Endothelial cell of hepatic sinusoid (primary cell): ENCODE data around the gene C17orf50.

ENCODE experiments used
- in situ Hi-C: cut with HindIII; loops from 2 replicates; pipeline ENCODE4 v1.10.0; 2017; ENCODE audit warnings: low sequenced_read_pairs

C17orf50 gene

DNA sequence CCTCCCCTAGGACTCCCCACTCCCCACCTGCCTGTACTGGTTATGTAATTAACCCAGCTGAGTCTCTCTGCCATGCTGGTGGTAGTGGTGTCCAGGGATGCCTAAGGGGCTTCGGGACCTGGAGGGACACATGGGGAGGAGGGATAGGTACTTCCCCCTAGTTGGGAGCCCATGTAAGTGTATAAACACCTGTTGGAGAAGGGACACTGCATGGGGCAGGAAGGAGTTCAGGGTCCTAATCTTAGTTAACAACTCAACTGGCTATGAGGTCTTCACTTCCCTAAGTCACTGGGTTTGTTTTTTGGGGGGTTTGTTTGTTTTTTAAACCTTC lies 27.9 kb upstream of the C17orf50 start:
- in situ Hi-C loops, result loop anchor here (5.0 to 25.0 kb wide), 2 partner anchors 125 to 420 kb away; no protein-coding TSS in a partner anchor

DNA sequence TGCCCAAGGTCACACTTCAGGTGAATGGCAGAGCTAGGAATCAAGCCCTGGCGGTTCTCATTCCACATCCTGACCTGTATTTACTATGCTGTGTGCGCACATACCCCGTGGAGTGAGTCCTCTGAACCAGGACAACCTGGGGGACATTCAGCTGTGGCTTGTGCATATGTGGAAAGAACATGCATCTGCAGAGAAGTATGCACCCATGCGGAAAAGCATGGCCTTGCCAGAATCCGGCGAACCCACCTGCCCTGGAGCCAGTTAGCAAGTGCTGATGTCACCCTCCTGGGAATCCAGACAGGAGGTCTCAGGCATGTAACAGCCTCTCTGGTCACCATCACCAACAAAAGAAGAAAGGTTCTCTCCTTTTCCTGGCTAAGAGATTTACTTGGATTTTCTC lies 27.3 kb upstream of the C17orf50 start:
- in situ Hi-C loops, result loop anchor here (5.0 to 25.0 kb wide), 2 partner anchors 126 to 421 kb away; no protein-coding TSS in a partner anchor

DNA sequence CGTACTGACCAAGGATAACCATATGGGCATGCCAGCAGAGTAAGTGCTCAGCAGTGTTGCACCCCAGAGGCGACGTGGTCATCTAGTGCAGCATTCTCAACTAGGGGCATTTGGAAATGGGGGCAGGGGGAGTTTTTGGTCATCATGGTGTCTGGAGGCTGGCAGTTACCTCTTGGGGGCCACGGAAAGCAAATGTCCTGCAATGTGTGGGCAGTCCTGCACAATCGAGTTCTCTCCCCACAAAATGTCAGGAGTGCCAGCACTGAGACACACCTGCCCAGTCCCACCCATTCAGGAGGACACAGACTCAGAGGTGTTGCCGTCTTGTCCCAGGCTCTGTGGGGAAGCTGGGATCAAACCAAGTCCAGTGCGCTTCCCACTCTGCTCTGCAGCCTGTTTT lies 26.3 kb upstream of the C17orf50 start:
- in situ Hi-C loops, result loop anchor here (5.0 to 25.0 kb wide), 2 partner anchors 127 to 422 kb away; no protein-coding TSS in a partner anchor

DNA sequence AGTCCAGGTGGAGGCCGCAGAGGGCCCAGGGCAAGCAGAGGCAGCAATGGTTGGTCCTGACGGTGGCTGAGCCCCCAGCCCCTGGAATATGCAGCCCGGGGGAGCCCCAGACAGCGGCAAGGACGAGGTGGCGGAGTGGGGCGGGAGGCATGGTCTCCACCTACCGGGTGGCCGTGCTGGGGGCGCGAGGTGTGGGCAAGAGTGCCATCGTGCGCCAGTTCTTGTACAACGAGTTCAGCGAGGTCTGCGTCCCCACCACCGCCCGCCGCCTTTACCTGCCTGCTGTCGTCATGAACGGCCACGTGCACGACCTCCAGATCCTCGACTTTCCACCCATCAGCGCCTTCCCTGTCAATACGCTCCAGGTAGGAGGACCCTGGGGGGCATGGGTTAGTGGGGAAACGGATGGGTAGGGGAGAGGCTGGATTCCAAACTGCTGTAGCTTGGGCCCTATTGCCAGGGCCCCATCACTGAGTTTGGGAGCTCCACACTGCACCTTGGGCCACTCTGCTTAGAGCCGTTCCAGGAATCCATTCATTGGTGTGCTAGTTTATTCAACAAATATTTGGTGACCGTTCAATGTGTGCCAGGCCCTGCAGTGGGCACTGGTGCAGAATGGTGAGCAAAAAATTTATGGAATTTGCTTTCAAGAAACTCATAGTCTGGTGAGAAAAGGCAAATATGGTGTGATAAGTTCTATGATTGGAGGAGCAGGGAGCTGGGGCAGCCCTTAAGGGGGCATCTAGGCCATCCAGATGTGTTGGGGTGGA lies 25.5 kb upstream of the C17orf50 start:
- in situ Hi-C loops, result loop anchor here (25.0 kb wide), 1 partner anchor 423 kb away; no protein-coding TSS in a partner anchor

DNA sequence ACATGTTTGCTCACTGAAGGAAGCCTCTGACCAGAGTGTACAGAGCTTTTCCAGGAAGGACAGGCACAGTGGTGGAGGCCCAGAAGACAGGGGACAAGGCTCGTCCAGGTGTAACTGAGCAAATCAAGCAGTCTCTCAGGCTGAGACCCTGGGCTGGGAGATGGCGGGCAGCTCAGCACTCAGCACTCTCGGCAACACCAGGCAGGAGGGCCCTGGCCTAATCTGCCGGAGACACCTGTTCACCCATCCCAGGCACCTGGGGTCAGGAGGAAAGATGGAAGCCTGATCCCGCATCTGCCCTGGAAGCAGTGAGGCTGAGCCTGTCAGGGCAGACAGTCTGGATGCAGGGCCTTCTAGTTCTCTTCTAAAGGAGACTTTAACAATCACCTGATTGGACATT lies 24.5 kb upstream of the C17orf50 start:
- in situ Hi-C loops, result loop anchor here (25.0 kb wide), 1 partner anchor 424 kb away; no protein-coding TSS in a partner anchor

DNA sequence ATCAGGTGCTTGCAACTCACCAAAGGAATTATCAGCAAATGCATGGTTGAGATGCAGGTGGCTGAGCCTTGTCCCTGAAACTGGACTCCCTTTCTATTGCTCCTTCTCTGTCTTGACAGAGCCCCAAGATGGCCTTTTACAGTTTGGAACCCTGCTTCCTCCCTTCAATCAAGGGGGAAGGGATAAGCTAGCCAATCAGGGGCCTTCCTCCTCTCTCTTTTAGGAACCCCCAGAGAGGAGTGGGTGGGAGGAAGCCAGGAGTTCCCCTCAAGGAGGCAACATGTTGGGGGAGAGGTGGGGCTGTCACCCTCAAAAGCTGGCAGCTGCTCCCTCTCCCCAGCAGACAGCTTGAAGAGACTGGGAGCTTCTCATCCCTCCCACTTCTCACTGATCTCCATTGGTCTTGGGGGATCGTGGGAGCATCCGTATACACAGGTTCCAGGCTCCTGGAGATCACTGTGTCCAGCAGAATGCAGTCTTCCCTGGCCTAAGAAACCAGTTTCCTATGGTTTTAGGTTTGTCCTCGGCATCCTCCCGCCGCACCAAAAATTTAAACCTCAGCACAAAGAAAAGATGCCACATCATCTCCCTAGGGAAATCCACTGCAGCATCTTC lies 22.1 kb upstream of the C17orf50 start:
- in situ Hi-C loops, result loop anchor here (25.0 kb wide), 1 partner anchor 426 kb away; no protein-coding TSS in a partner anchor

DNA sequence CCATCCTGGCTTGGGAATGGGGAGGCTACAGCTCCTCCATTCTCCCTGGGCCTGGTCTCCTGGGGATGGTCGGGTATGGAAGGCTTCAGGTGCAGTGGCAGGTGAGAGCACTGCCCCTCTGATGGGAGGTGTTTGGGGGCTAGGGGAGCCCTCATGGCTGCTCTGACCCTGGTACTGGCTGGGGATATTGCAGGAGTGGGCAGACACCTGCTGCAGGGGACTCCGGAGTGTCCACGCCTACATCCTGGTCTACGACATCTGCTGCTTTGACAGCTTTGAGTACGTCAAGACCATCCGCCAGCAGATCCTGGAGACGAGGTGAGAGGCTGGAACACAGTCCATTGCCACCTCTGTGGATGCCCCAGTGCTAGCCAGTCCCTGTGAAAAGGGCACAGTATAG lies 20.5 kb upstream of the C17orf50 start:
- in situ Hi-C loops, result loop anchor here (25.0 kb wide), 1 partner anchor 428 kb away; no protein-coding TSS in a partner anchor

DNA sequence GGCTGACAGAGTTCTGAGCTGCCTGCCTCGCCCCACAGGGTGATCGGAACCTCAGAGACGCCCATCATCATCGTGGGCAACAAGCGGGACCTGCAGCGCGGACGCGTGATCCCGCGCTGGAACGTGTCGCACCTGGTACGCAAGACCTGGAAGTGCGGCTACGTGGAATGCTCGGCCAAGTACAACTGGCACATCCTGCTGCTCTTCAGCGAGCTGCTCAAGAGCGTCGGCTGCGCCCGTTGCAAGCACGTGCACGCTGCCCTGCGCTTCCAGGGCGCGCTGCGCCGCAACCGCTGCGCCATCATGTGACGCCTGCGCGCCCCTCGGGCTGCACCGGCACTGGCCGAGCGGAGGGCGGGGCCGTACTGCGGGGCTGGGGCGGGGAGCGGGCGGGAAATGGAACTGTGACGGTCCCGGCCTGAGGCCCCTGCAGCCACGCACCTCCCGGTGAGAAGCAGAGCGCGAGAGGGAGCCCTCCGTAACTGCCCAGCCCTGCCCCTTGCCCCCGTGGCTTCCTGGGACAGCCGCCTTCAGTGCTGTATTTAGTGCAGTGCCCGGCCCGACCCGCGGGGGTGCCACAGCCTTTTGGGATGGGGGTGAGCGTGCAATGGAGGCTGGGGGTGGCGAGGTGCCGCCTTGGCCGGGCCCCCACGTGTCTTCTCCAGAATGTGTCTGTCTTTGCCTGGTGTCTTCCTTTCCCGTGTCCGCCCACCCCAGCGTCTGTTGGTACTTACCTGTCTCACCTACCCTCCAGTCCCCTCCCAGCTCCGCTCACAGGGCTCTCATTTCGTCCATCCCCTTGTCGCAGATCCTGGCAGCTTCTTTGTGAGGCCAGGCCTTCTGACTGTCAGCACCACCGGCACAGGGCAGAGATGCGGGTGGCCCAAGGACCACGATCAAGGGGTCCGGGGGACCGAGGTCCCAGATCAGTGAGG lies 19.4 kb upstream of the C17orf50 start:
- in situ Hi-C loops, result loop anchor here (25.0 kb wide), 1 partner anchor 429 kb away; no protein-coding TSS in a partner anchor

DNA sequence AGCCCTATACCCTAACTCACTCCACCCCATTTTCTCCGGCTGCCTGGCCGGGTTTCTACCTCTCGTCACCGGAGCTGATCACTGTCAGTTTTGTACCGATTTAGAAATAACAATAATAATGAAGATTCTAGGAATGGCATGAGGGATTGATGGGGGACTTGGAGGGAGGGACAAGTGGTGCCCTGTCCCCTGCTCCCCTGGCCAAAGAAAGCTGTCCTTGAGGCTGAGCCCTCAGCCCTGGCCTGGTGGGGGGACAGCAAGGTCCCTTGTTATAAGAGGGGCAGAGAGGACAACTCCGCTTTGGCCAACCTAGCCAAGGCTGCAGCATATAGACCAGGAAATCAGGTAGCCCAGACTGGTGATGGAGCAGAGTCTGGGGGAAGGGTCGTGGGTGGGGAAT lies 18.2 kb upstream of the C17orf50 start:
- in situ Hi-C loops, result loop anchor here (25.0 kb wide), 1 partner anchor 430 kb away; no protein-coding TSS in a partner anchor

DNA sequence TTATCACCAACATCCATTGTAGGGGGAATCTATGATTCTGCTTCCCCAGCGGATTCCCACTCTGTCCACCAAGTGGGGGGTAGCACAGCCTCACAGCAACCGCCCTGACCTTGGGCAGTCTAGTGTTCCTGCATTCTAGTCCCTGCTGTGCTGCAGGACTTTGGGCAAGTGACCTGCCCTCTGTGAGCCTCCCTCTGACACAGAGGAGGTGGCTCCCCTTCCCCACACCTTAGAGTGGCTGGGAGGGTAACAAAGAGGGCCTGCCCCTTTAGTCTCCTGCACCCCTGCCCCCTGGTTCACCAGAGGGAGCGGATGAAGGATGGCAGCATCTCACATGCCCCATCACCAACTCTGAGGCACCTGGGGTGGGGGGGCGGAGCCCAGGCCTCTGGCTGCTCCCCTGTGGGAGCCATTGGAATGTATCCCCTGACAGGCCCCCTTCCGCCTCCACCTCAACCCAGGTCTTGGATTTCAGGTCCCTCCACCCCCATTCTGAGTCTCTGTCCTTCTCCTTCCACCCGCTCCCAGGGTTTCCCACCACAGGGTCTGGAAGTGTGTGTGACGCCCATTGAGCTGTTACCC lies 17.7 kb upstream of the C17orf50 start:
- in situ Hi-C loops, result loop anchor here (25.0 kb wide), 1 partner anchor 431 kb away; no protein-coding TSS in a partner anchor

DNA sequence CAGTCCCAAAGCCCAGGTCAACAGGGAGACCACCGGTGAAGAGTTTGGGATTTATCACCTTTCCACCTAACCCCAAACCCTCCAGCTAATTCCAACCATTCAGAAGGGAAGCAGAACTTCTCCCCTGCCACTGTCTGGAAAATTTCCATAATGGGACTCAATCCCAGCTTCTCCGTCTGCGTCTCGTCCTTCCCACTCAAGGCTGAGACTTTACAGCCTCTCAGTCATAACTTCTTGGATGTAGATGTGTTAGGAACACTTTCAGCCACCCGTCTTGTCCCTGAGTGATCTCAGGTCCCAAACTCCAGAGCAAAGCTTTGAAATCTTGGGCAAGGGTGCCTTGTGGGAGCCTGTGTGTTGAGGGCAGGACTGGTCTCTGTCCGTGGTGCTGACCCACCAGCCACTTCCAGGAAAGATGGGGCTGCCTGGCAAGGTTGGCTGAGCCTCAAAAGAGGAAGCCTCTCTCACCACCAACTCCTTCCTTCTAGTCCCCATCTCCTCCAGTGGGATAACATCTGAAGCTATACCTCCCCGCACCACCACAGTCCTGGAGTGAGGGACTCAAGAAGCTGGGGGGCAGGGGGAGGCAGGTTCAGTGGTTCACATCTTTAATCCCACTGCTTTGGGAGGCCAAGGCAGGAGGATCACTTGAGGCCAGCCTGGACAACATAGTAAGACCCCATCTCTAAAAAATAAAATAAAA lies 16.9 kb upstream of the C17orf50 start:
- in situ Hi-C loops, result loop anchor here (25.0 kb wide), 1 partner anchor 431 kb away; no protein-coding TSS in a partner anchor

DNA sequence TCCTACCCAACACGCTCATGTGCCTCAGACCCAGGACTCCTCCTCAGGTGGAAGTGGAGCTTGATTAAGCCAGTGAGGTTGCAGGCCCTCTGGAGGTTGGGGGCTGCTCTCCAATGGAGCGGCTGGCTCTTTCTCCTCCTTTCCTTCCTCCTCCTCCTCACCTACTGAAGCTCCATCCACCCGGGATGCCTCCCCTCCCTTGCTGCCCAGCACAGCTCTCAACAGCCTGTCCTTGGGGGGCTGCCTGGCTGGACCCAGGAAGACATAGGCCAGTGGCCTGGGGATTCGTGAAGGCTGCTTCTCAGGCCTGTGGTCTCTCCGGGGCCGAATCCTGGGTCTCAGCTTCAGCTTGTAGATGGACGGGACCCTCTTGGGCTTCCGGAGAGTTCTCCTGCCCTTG lies 15.9 kb upstream of the C17orf50 start:
- in situ Hi-C loops, result loop anchor here (25.0 kb wide), 1 partner anchor 433 kb away; no protein-coding TSS in a partner anchor

DNA sequence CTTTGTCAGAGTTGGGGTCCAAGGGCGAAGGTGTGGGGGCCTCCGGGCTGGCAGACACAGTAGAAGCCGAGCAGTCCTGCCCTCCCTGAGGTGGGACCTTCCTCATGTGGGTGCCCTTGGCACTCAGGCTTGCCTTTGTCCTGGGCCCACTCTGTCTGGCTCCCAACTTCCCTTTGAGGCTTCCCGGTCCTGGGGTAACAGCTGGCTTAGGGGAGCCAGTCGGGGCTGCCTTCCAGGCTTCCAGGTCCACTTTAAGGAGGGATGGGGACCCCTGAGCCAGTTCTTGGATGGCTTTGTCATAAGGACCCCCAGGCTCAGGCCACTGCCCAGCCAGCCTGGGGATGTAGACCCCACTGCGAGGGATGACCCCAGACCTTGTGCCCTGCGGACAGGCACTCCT lies 15.4 kb upstream of the C17orf50 start:
- in situ Hi-C loops, result loop anchor here (25.0 kb wide), 1 partner anchor 433 kb away; no protein-coding TSS in a partner anchor

DNA sequence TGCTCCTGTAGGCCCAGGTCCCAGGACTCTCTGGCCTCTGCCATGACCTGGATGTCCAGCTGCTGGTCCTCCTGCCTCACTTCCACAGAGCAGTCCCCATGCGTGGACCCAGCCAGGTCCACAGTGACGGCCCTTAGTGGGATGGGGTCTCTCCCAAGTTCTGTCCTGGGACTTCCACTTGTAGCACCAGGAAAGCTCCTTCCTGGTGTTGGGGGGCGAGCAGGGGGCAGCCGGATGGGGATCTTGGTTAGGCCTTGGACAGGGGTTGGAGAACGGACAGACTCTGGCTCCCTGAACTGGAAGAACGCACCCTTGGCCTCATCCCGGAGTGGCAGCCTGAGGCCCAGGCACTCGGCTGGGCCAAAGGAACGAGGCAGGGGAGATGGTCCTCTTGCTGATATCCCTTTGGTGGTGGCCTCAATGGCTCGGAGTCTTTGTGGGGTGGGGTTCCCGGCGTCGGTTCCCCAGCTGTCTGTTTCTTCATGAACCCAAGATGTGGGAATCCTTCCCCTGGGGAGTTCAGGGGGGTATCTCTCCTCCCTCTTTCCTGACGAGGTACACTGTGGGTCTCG lies 14.9 kb upstream of the C17orf50 start:
- in situ Hi-C loops, result loop anchor here (25.0 kb wide), 1 partner anchor 434 kb away; no protein-coding TSS in a partner anchor

DNA sequence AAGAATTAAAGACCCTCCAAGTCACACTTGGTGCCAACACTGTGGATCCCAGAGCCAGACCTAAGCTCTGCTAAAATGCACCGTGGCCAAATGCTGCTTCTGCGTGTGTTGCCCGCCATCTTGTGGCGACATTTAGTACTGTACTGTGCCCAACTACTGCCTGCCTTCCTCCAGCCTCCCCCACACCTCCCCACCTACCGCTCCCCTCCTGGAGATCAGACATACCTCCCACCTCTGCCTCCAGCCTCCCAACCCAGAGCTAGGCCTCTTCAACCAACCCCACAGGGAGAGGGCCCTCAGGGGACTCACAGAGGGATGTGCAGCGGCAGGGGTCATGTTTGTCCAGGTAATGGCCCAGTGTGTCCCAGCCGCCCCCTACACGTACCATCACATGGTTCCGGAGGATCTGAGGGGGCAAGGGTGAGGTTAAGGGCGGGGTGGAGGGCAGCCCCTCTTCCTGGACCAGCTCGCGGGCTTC lies 13.1 kb upstream of the C17orf50 start:
- in situ Hi-C loops, result loop anchor here (25.0 kb wide), 1 partner anchor 435 kb away; no protein-coding TSS in a partner anchor

DNA sequence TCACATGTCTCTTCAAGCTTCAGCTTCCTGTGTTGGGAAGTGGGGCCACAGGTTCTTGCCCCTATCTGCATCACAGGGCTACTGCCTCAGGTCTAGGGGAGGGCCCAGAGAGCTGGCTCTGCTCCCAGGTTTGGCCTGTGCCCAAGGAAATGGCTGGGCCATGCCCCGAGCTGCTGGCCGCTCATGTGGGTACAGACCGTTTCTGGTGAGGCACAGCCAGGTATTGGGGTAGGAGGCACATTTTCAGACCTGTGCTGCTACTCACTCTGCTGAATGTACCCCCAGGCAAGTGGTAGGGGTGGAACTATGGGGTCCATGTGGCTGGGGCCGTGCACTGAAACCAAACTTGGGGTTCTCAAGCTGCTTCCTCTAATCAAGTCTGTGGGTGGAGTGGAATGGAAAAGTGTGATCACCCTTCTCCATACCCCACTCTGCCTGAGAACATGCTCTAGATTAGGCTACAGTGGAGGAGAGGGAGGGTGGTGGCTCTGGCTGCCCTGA lies 12.3 kb upstream of the C17orf50 start:
- in situ Hi-C loops, result loop anchor here (25.0 kb wide), 1 partner anchor 436 kb away; no protein-coding TSS in a partner anchor

DNA sequence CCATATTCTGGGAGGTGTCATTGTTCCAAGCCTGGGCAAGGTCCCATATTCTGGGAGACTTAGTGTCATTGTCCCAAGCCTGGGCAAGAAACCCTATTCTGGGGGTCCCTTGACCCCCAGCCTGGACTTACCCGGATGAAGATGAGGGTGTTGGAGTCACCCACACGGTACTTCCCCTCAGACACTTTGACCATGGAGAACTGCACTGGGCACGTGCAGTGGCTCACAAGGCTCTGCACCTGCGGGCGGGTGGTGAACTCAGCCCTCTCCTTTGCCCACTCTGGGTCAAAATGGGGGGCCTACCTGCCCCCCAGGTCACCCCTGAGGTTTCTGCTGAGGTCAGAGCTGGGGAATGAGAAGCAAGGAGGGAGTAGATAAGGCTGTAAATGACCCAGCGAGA lies 11.7 kb upstream of the C17orf50 start:
- in situ Hi-C loops, result loop anchor here (25.0 kb wide), 1 partner anchor 437 kb away; no protein-coding TSS in a partner anchor

DNA sequence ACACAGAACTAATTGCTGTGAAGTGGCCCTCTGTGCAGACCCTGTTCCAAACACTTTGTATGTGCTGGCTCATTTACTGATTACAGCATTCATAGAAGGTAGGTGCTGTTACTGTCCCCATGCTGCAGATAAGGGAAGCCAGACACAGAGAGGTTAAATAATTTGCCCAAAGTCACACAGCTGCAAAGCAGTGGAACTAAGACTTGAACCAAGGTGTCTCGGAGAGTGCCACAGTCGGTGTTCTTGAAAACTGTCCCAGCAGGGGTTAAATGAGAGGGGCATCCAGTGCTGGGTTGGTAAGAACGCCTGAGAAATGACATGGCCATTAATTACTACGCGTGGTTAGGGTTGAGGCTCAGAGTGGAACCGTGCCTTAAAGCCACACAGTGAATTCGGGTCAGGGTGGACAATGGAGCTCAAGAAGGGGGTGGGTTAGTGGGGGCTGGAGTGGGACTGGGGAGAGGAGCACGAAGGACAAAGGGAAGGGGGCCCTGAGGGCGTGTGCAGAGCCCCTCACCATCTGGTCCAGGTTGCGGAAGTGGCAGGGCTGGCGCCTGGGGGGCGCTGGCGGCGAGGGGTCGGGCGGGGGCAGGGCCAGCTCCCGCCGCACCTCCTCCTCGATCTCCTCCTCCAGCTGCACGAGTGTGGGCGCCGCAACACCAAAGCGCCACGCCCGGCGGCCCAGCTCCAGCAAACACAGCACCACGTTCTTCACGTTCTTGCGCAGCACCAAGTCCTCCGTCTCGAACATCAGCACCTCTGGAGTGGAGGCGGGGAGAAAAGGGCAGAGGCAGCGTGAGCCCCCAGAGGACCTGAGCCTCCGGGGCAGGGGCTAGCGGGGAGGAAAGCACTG lies 10.9 kb upstream of the C17orf50 start:
- in situ Hi-C loops, result loop anchor here (25.0 kb wide), 1 partner anchor 437 kb away; no protein-coding TSS in a partner anchor
